Measurements from ENCODE around the gene RERGL. TPM values are rescaled to one million over a fixed set of nuclear protein-coding genes. Genes with fewer than 3 reads are reported as not detected.

Gene RERGL
- total and polyA plus RNA-seq, 2 experiments from 2014 or later: 0.74 TPM; not detected in 1

- Histone ChIP-seq H3F3A (ENCODE audit: insufficient read depth) (peaks cover 10% of the 10 kb centered on the region), H3K9ac (no peak overlapping the region), H3K4me3 (no peak overlapping the region), H3K36me3 (ENCODE audit: low read depth) (no peaks in the 10 kb centered on the region), H3K4me1 (ENCODE audit: insufficient read depth) (no peaks in the 10 kb centered on the region), H3K4me2 (ENCODE audit: unreplicated experiment) (no peak overlapping the region), H3K9me2 (ENCODE audit: insufficient read depth) (no peaks in the 10 kb centered on the region), H4K20me1 (ENCODE audit: insufficient read depth) (no peaks in the 10 kb centered on the region), H3K9me3 (ENCODE audit: low read depth) (no peaks in the 10 kb centered on the region), H2AFZ (no peak overlapping the region), H3K27ac (no peak overlapping the region), H3K27me3 (replicated peaks; ENCODE audit: insufficient read depth) (no peaks in the 10 kb centered on the region), H3K79me2 (ENCODE audit: insufficient read depth) (no peaks in the 10 kb centered on the region)
- TF ChIP-seq EZH2phosphoT487 (IDR thresholded peaks at IDR 0.05; ENCODE audit: insufficient read depth, low read depth) (no peak), EZH2 (IDR thresholded peaks at IDR 0.05; ENCODE audit: insufficient read depth, poor library complexity, severe bottlenecking) (no peak)
- in situ Hi-C loops (cut with MboI): no loop called here
- WGBS, 2 experiments (ENCODE audit: low coverage in 1 of 2, low lambda C conversion rate in 2 of 2, missing lambda C conversion rate in 2 of 2): 7 to 12% methylated on average over 2 of the region's 2 CpGs
- no peak for DNase-seq
These were observed 11.1 kb upstream of the RERGL start for GRCh38 chr12:18101043-18101442.

GRCh38 chr12:18084080-18084479 is 5.9 kb downstream of the RERGL start:
- H3K9me2 ChIP-seq (ENCODE audit: insufficient read depth): no peaks in the 10 kb centered on the region
- H3K4me3 ChIP-seq: no peak overlapping the region
- H3K4me2 ChIP-seq (ENCODE audit: unreplicated experiment): no peak overlapping the region
- WGBS, 2 experiments (ENCODE audit: low coverage in 1 of 2, low lambda C conversion rate in 2 of 2, missing lambda C conversion rate in 2 of 2): 3 to 14% methylated on average over 3 of the region's 3 CpGs
- H3K4me1 ChIP-seq (ENCODE audit: insufficient read depth): no peaks in the 10 kb centered on the region
- in situ Hi-C loops (cut with MboI): no loop called here
- H3F3A ChIP-seq (ENCODE audit: insufficient read depth): no peaks in the 10 kb centered on the region
- no peaks in the 10 kb centered on the region for H3K9me3 ChIP-seq (ENCODE audit: low read depth)
- H3K9ac ChIP-seq: no peak overlapping the region
- H2AFZ ChIP-seq: no peak overlapping the region
- H3K36me3 ChIP-seq (ENCODE audit: low read depth): no peaks in the 10 kb centered on the region
- no peak overlapping the region for H3K27ac ChIP-seq
- no peaks in the 10 kb centered on the region for H4K20me1 ChIP-seq (ENCODE audit: insufficient read depth)
- H3K27me3 ChIP-seq (replicated peaks; ENCODE audit: insufficient read depth): no peaks in the 10 kb centered on the region
- H3K79me2 ChIP-seq (ENCODE audit: insufficient read depth): no peaks in the 10 kb centered on the region
- no peak for DNase-seq
- no peak for TF ChIP-seq EZH2 (IDR thresholded peaks at IDR 0.05; ENCODE audit: insufficient read depth, poor library complexity, severe bottlenecking)
- no peak for TF ChIP-seq EZH2phosphoT487 (IDR thresholded peaks at IDR 0.05; ENCODE audit: insufficient read depth, low read depth)

GRCh38 chr12:18079541-18080246 is 10.3 kb downstream of the RERGL start:
- Histone ChIP-seq H4K20me1 (ENCODE audit: insufficient read depth) (no peaks in the 10 kb centered on the region), H3K27me3 (replicated peaks; ENCODE audit: insufficient read depth) (no peaks in the 10 kb centered on the region), H3K9me3 (ENCODE audit: low read depth) (no peaks in the 10 kb centered on the region), H3K27ac (no peak overlapping the region), H3F3A (ENCODE audit: insufficient read depth) (no peaks in the 10 kb centered on the region), H3K9ac (no peak overlapping the region), H3K4me3 (no peak overlapping the region), H3K9me2 (ENCODE audit: insufficient read depth) (no peaks in the 10 kb centered on the region), H3K4me2 (ENCODE audit: unreplicated experiment) (no peak overlapping the region), H3K36me3 (ENCODE audit: low read depth) (no peaks in the 10 kb centered on the region), H3K4me1 (ENCODE audit: insufficient read depth) (no peaks in the 10 kb centered on the region), H2AFZ (no peak overlapping the region), H3K79me2 (ENCODE audit: insufficient read depth) (no peaks in the 10 kb centered on the region)
- in situ Hi-C loops (cut with MboI): no loop called here
- DNase-seq: no peak
- 14% methylated on average over 7 of the region's 7 CpGs for WGBS, 2 experiments (ENCODE audit: low coverage in 1 of 2, low lambda C conversion rate in 2 of 2, missing lambda C conversion rate in 2 of 2)
- TF ChIP-seq EZH2 (IDR thresholded peaks at IDR 0.05; ENCODE audit: insufficient read depth, poor library complexity, severe bottlenecking): no peak
- no peak for TF ChIP-seq EZH2phosphoT487 (IDR thresholded peaks at IDR 0.05; ENCODE audit: insufficient read depth, low read depth)

GRCh38 chr12:18074001-18074400 is 16.0 kb downstream of the RERGL start:
- Histone ChIP-seq H3K9ac (no peak overlapping the region), H3K9me2 (ENCODE audit: insufficient read depth) (no peaks in the 10 kb centered on the region), H3K79me2 (ENCODE audit: insufficient read depth) (no peaks in the 10 kb centered on the region), H3K9me3 (ENCODE audit: low read depth) (no peaks in the 10 kb centered on the region), H3F3A (ENCODE audit: insufficient read depth) (no peaks in the 10 kb centered on the region), H3K4me3 (no peak overlapping the region), H4K20me1 (ENCODE audit: insufficient read depth) (no peaks in the 10 kb centered on the region), H3K27me3 (replicated peaks; ENCODE audit: insufficient read depth) (no peaks in the 10 kb centered on the region), H2AFZ (no peak overlapping the region), H3K4me2 (ENCODE audit: unreplicated experiment) (no peak overlapping the region), H3K36me3 (ENCODE audit: low read depth) (no peaks in the 10 kb centered on the region), H3K4me1 (ENCODE audit: insufficient read depth) (no peaks in the 10 kb centered on the region), H3K27ac (no peak overlapping the region)
- no peak for TF ChIP-seq EZH2 (IDR thresholded peaks at IDR 0.05; ENCODE audit: insufficient read depth, poor library complexity, severe bottlenecking)
- TF ChIP-seq EZH2phosphoT487 (IDR thresholded peaks at IDR 0.05; ENCODE audit: insufficient read depth, low read depth): no peak
- in situ Hi-C loops (cut with MboI): no loop called here
- WGBS, 2 experiments (ENCODE audit: low coverage in 1 of 2, low lambda C conversion rate in 2 of 2, missing lambda C conversion rate in 2 of 2): 3 to 7% methylated on average over 3 of the region's 3 CpGs
- no peak for DNase-seq

Measured in GM23248 (cell line).